SK-N-SH (cell line): ENCODE results near the gene IL17RC.

ENCODE experiments used
- CHD2 ChIP-seq: fragments of 150-350 bp; IDR thresholded peaks from 2 replicates; pipeline ENCODE4 v1.6.1; 2018; ENCODE audit warnings: low read length; ENCODE audit not compliant: partially characterized antibody
- CTCF ChIP-seq: fragments of 200-600 bp; sonication (generic); IDR thresholded peaks from 2 replicates; pipeline ENCODE4 v1.6.1; 2017; ENCODE audit warnings: antibody characterized with exemption, mild to moderate bottlenecking, moderate library complexity
- FOXJ3 ChIP-seq: sonication (generic); formaldehyde crosslinking; IDR thresholded peaks from 2 replicates; pipeline ENCODE4 v1.5.1; 2020; ENCODE audit warnings: mild to moderate bottlenecking, missing genetic modification reagents
- PBX3 ChIP-seq: IDR thresholded peaks from 2 replicates; pipeline ENCODE4; 2012
- RAD21 ChIP-seq: IDR thresholded peaks from 2 replicates; pipeline ENCODE4 v1.6.1; 2012; ENCODE audit warnings: mild to moderate bottlenecking, low read length
- REST ChIP-seq: IDR thresholded peaks from 2 replicates; pipeline ENCODE4 v1.6.1; 2012; ENCODE audit warnings: mild to moderate bottlenecking, low read depth, low read length, moderate library complexity
- RFX5 ChIP-seq: IDR thresholded peaks from 2 replicates; pipeline ENCODE4 v1.6.1; 2012; ENCODE audit warnings: mild to moderate bottlenecking, improper control_type of control experiment, low read length
- SIN3A ChIP-seq: IDR thresholded peaks from 2 replicates; pipeline ENCODE4 v1.6.1; 2012; ENCODE audit warnings: low read depth, mild to moderate bottlenecking, low read length, moderate library complexity, borderline replicate concordance
- USF1 ChIP-seq: IDR thresholded peaks from 2 replicates; pipeline ENCODE4 v1.4.0; 2012; ENCODE audit warnings: low read depth, borderline replicate concordance
- ZBTB33 ChIP-seq: IDR thresholded peaks from 2 replicates; pipeline ENCODE4 v1.4.0; 2012; ENCODE audit warnings: low read depth, borderline replicate concordance

- TF ChIP-seq CTCF (no peak), SIN3A (no peak), FOXJ3 (no peak), USF1 (no peak), PBX3 (no peak), REST (no peak), RAD21 (no peak), CHD2 (no peak), ZBTB33 (no peak), RFX5 (no peak)
Measured at GRCh38 chr3:9948586-9948985, 31.7 kb downstream of the IL17RC start.
